KMS-11 (cell line): ENCODE measurements around the gene RSF1.

Experiments
- H2AFZ ChIP-seq: fragments of 200-600 bp; sonication (generic); 2 replicates; pipeline ENCODE4 v1.6.1; 2016; ENCODE audit warnings: antibody characterized with exemption, mixed run types, low read depth
- H3K27ac ChIP-seq: fragments of 200-600 bp; sonication (generic); 2 replicates; pipeline ENCODE4 v1.6.1; 2016; ENCODE audit warnings: mild to moderate bottlenecking, mixed run types
- H3K27me3 ChIP-seq: fragments of 200-600 bp; sonication (generic); 2 replicates; pipeline ENCODE4 v1.6.1; 2017; ENCODE audit warnings: mild to moderate bottlenecking, low read depth, mixed run types, moderate library complexity; ENCODE audit not compliant: insufficient read depth
- H3K36me3 ChIP-seq: fragments of 200-600 bp; sonication (generic); 2 replicates; pipeline ENCODE4 v1.6.1; 2017; ENCODE audit warnings: mild to moderate bottlenecking, mixed run types; ENCODE audit not compliant: insufficient read depth
- H3K4me1 ChIP-seq: fragments of 200-600 bp; sonication (generic); 2 replicates; pipeline ENCODE4 v1.6.1; 2016; ENCODE audit warnings: mild to moderate bottlenecking, low read depth, mixed run types; ENCODE audit not compliant: poor library complexity, severe bottlenecking
- H3K4me2 ChIP-seq: fragments of 200-600 bp; sonication (generic); 2 replicates; pipeline ENCODE4 v1.7.0; 2016; ENCODE audit warnings: mild to moderate bottlenecking, mixed run types
- H3K4me3 ChIP-seq: fragments of 200-600 bp; sonication (generic); IDR thresholded peaks from 2 replicates; pipeline ENCODE4 v1.6.1; 2017; ENCODE audit warnings: low read depth, low read length, mixed read lengths; ENCODE audit not compliant: insufficient read depth
- H3K79me2 ChIP-seq: fragments of 200-600 bp; sonication (generic); 2 replicates; pipeline ENCODE4 v1.6.1; 2016; ENCODE audit warnings: low read depth, mixed run types; ENCODE audit not compliant: insufficient read depth
- H3K9ac ChIP-seq: fragments of 200-600 bp; sonication (generic); 2 replicates; pipeline ENCODE4 v1.6.1; 2016; ENCODE audit warnings: mild to moderate bottlenecking, mixed run types
- H4K20me1 ChIP-seq: fragments of 200-600 bp; sonication (generic); 2 replicates; pipeline ENCODE4 v1.6.1; 2016; ENCODE audit warnings: mild to moderate bottlenecking, mixed run types; ENCODE audit not compliant: insufficient read depth
- CTCF ChIP-seq: fragments of 200-600 bp; sonication (generic); conservative IDR thresholded peaks from 2 replicates; pipeline ENCODE4 v1.6.1; 2017; ENCODE audit warnings: low read depth, mild to moderate bottlenecking, antibody characterized with exemption, low read length, moderate library complexity, mixed read lengths

The RSF1 gene

GRCh38 chr11:77748266-77748665 is 72.3 kb downstream of the RSF1 start:
- H3K79me2 ChIP-seq: peaks cover 18% of the 10 kb centered on the region; the same call in 1 of the 2 replicates
- no peaks in the 10 kb centered on the region for H3K36me3 ChIP-seq
- H4K20me1 ChIP-seq: no peaks in the 10 kb centered on the region

GRCh38 chr11:77747381-77747969 is 73.0 kb downstream of the RSF1 start:
- Histone ChIP-seq H3K36me3 (no peaks in the 10 kb centered on the region), H3K4me2 (no peak overlapping the region), H3K27me3 (no peaks in the 10 kb centered on the region), H3K79me2 (peaks cover 18% of the 10 kb centered on the region; the same call in 1 of the 2 replicates), H2AFZ (no peak overlapping the region), H3K4me1 (no peaks in the 10 kb centered on the region), H3K9ac (no peak overlapping the region), H3K27ac (no peak overlapping the region), H4K20me1 (no peaks in the 10 kb centered on the region), H3K4me3 (no peak overlapping the region)
- no peak for TF ChIP-seq CTCF

More at GRCh38 chr11:77748266-77748665, 72.3 kb downstream of the RSF1 start:
- H3K27ac ChIP-seq: no peak overlapping the region
- no peak overlapping the region for H3K9ac ChIP-seq
- H3K4me1 ChIP-seq: no peaks in the 10 kb centered on the region
- TF ChIP-seq CTCF: no peak
- H3K4me3 ChIP-seq: no peak overlapping the region
- H3K27me3 ChIP-seq: no peaks in the 10 kb centered on the region
- H3K4me2 ChIP-seq: no peak overlapping the region
- H2AFZ ChIP-seq: no peak overlapping the region

- no peak overlapping the region for H2AFZ ChIP-seq
- H4K20me1 ChIP-seq: no peaks in the 10 kb centered on the region
- no peaks in the 10 kb centered on the region for H3K79me2 ChIP-seq
- peaks cover 3% of the 10 kb centered on the region; the same call in 1 of the 2 replicates for H3K36me3 ChIP-seq
- no peak overlapping the region for H3K27ac ChIP-seq
- H3K27me3 ChIP-seq: no peaks in the 10 kb centered on the region
- H3K9ac ChIP-seq: no peak overlapping the region
- H3K4me3 ChIP-seq: no peak overlapping the region
- no peak overlapping the region for H3K4me2 ChIP-seq
- no peak for TF ChIP-seq CTCF
- H3K4me1 ChIP-seq: no peaks in the 10 kb centered on the region
Observed at GRCh38 chr11:77736473-77736872, 84.0 kb downstream of the RSF1 start.

GRCh38 chr11:77734890-77735289 is 85.6 kb downstream of the RSF1 start:
- Histone ChIP-seq H3K4me3 (no peak overlapping the region), H2AFZ (no peak overlapping the region), H3K27me3 (no peaks in the 10 kb centered on the region), H3K4me1 (no peaks in the 10 kb centered on the region), H3K79me2 (no peaks in the 10 kb centered on the region), H3K27ac (no peak overlapping the region), H3K9ac (no peak overlapping the region), H3K4me2 (no peak overlapping the region), H3K36me3 (0 out of 2 replicates have a peak, but pooled peaks cover 2% of the 10 kb centered on the region), H4K20me1 (no peaks in the 10 kb centered on the region)
- no peak for TF ChIP-seq CTCF
